ENCODE data around the gene UGT1A7.
A peak's percentile ranks its signal among the peaks of the same experiment; 100 is the strongest.
"Not testable (repeated sequence)": the region's sequence is repeated elsewhere in the genome, so short reads cannot be mapped to it uniquely, and the experiment has no call there.

Gene UGT1A7

DNA sequence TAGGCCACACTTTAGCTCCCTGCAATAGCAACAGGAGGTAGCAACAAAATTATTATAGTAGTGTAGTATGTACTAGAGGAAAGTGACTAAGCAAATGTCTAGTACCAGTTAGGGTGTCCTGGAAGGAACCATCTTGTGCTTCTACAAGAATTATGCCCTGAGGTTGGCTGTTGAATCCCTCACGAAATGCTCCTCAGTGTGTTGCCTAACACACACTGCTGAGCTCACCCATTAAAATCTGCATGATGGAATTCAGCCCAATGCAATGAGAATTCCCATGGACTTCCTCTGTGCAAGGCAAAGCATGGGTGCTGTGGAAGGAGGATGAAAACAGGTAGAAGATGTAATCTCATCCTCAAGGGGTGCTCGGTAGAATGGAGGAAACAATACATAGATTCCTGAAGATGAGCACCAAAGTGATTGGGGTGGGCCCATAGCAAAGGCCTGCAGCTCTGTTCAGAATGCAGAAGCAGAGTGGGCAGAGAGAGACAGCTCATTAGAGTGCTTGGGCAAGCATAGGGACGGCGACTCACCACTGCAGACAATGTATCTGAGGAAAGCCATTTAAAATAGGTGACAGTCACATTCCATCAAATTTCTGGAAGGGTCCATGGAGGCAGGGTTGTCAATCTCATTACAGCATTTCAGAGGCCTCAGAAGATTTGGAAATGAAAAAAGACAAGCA, 1.2 kb upstream of the UGT1A7 start:
- no peak for DNase-seq (ENCODE audit: low read depth)

DNA sequence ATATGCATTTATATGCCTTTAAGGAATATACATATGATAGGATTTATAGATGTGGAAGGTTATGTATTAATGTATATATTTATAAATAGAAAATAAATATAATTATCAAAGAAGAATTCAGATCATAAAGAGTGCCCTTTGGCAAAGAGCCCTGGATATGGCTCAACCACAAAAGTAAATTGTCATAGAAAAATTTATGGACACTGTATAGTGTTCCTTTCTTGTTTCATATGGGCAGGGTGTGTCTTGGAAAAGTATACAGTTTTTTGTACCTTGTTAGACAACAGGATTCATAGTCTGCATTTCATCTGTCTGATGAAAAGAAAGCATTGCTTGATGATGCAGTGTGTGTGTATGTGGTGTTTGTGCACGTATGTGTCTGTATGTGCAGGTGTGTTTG, 2.9 kb downstream of the UGT1A7 start:
- DNase-seq (ENCODE audit: low read depth), result no peak

DNA sequence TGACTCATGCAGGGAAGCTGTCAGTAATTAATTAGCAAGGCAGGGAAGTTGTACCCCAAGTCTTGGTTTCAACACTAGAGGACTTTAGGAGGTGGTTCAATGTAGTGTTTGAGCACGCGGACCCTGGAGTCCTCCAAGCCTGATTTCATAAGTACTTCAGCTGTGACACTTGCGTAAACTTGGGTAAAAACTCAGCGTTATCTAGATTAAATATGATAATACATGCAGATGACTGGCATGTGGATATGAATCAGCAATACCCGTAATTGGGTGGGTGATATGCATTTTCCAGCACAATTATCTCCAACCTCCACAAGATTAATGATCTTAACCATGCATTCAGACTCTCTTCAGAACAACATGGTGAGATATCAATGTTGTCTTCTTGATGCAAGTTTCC, 5.2 kb downstream of the UGT1A7 start:
- no peak for DNase-seq (ENCODE audit: low read depth)

DNA sequence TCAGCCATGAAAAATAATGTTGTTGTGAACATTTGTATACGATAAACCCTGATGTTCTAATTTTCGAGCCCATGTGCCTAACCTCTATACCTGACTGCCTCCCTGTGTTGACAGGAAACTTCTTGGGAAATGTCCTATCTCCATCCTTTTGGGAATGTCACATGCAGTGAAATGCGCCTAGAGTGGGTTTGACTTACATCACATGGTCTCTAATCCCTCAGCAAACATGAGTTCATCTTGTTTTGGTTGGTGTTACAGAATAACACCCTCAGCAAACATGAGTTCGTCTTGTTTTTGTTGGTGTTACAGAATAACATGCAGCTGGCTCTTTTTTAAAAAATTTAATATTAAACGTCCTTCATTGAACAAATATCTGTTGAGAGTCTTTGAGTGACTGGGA, 6.6 kb downstream of the UGT1A7 start:
- DNase-seq (ENCODE audit: low read depth), result no peak

DNA sequence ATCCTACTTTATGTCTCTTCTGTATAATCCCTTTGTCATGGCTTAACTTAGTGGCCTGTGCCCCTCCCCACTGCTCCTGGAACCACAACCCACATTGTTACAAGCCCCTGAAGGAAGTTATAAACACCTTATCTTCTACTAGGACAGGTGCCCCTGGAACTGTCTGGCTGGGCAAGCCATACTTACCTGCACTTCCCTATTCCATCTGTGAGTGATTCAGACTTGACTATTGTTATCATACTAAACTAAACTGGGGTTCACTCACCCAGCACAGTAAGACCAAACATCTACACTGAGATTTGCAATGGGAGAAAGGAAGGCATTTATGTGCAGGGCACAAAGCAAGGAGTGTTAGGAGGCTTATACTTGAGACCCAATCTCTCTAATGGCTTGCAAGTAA, 7.3 kb downstream of the UGT1A7 start:
- no peak for DNase-seq (ENCODE audit: low read depth)

DNA sequence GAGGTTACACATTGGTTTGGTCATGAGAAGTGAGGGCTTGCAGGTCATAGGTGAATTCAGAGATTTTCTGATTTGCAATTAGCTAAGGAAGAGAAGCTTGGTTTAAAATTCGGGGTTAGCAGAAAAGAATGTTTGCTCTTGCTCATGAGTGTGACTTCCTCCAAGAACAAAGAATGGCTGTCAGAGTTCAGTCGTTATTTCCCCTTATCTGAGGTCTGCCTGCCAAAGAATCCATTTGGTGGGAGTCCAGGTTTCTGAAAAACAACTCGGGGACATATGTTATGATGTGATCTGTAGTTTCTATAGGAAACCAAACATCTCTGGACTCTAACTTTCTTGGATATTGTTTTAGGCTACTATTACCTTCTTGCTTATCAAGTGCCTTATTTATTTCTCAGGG, 7.8 kb downstream of the UGT1A7 start:
- no peak for DNase-seq (ENCODE audit: low read depth)

DNA sequence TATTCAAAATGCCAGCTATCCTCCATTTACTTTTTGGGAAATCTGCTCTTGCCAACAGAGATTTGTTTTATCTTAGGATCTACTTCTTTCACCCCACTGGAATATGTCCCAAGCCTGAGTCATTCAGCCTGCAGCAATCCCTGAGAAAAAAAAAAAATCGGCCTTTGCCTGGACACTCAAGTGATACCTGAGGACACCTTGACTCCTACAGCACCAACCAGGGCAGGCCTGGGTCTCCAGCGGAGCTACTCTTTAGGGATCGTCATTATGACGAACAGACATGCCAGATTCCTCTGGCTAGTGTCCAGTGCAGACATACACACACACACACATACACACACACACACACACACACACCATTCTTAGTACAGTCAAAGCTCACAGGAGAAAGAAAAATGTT, 8.7 kb downstream of the UGT1A7 start:
- no peak for DNase-seq (ENCODE audit: low read depth)

DNA sequence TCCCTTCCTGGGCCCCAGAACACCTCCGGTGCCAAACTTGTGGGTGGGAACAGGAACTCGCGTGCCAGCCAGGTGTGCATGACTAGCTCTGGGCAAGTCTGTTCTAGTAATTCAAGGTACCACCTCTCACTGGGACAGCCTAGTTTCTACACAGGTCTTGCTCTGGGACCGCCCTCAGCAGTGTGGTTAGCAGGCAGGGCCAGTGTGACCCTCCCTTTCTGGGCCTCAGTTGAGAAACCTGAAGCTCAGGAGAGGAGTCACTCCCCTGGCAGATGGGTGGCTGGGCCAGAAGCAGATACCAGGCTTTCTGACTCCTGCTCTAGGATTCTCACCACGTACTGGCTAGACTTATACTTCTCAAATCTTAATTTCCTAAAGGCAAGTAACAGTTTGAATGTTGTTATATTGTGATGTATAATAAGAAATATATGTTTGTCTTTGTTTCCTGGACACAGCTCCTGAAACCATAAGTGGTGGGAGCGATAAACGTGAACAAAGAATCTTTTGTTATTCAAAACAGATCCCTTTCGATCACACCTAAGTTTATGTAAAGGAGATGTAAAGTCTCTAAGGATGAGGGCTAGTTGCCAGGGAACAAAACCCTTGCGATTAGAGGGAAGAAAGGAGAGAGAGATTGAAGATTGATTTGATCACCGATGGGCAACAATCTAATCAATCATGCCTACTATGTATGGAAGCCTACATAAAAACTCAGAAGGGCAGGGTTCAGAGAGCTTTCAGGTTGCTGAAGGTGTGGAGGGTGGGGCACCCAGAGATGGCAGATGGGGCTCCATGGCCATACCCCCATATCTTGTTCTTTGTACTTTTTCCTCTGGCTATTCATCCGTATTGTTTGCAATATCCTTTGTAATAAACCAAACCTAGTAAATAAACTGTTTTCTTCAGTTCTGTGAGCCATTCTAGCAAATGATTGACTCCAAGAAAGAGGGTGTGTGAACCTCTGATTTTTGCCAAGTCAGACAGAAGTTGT, 10.0 kb downstream of the UGT1A7 start:
- DNase-seq (ENCODE audit: low read depth), result no peak

DNA sequence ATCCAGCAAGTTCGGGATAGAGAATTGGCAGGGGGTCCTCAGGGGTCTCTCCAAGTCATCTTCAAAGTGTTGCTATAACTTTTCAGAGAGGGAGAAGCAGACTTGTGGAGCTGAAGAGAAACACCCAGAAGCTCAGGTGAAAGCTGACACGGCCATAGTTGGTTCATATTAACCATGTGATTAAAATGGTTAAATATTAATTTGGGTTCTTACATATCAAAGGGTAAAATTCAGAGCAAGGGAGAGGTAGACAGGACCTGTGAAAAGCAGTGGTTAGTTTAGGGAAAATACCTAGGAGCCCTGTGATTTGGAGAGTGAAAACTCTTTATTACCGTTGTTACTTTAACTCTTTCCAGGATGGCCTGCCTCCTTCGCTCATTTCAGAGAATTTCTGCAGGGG, 10.9 kb downstream of the UGT1A7 start, which contains the start of gene UGT1A6:
Gene UGT1A6, plus strand, starts transcription at position 243 of the 400 bp plus-strand sequence. Its CDS starts 115 bp downstream, at position 358.
- DNase-seq (ENCODE audit: low read depth), result no peak

DNA sequence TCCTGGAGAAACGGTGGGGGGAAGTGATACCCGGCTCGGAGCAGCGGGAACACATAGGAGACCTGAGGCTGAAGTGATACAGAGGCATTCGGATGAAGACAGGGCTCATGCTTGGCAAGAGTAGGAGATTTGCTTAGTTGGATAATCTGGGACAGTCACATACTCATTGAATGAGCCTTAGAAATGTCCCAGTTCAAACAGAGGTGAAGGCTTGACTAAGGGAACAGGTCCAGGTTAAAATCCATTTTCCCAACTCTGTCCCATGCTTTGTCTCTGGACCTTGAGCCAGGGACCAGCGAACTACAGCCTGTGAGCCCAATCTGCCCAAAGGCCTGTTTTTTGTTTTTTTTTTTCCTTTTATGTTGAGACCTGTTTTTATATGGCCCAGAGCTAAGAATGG, 12.3 kb downstream of the UGT1A7 start:
- DNase-seq (ENCODE audit: low read depth), result no peak

DNA sequence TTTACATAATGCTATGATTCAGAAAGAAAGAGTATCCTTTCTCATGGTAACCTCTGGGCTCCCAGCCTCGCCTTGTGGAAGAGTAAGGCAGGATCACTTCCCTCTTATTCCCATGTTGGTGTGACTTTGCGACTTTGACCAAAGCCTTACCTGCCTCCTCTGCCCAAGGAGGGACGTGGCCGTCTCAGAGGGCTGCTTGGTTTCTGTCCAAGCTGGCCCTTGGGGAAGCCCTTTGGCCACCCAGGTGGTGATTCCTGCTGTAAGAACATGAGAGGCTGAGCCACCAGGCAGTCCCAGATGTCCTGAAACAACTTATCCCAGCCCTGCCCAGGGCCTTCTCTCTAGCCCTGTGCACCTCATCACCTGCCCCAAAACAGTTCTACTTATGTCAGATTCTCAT, 17.0 kb downstream of the UGT1A7 start:
- no peak for DNase-seq (ENCODE audit: low read depth)

DNA sequence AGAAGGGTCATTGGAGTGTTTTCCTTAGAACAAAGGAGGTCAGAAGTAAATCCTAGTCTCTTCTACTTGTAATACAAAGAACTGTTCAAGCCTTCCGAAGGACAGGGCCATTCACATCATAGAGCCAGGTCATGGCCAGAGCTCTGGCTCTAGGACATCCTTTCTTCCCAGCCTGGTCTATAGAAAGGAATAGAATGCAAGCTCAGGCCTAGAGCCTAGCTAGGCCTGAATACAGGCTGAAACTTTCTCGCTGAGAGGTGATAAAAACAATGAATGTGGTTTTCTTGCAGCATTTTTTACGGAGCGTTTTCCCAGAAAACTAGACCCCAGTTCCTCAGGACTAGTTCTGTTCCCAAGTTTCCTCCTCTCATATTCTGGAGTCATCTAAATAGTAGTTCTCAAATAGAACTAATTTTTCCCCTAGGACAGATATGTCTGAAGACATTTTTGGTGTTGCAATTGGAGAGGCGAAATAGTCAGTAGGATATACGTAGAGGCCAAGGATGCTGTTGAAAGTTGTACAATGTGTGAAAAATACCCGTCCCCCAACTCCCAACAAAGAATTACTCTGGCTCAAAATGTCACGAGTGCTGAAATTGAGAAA, 17.8 kb downstream of the UGT1A7 start:
- no peak for DNase-seq (ENCODE audit: low read depth)

DNA sequence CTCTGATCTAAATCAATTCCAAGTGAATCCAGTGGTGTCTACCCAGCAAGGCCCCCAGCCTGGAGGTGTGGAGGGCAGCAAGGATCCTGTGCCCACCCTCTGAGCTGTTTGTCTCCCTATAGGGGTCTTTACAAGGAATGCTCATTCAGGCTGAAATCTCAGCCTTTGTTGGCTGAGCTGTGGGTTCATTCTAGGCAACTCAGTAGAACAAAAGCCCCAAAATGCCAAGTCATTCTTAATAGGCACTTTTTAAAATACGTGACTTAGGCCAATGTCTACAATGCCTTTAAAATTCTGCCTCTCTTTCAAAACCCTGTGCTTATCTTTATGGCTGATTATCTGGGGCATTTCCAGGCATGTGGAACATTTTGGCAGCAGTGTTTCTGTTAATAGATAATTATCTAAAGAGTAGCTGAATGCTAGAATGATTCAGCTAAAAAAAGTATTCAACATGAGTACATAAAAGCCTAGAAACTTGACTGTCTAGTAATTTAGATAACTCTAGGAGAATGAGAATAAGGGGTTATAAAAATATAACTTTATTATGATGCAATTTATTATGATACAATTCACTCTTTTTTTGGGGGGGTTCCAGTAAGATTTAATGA, 18.4 kb downstream of the UGT1A7 start:
- DNase-seq (ENCODE audit: low read depth), result no peak

DNA sequence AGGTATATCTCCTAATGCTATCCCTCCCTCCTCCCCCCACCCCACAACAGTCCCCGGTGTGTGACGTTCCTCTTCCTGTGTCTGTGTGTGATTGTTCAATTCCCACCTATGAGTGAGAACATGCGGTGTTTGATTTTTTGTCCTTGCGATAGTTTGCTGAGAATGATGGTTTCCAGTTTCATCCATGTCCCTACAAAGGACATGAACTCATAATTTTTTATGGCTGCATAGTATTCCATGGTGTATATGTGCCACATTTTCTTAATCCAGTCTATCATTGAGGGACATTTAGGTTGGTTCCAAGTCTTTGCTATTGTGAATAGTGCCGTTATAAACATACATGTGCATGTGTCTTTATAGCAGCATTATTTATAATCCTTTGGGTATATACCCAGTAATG, 19.1 kb downstream of the UGT1A7 start:
- DNase-seq (ENCODE audit: low read depth), result not testable (repeated sequence)

DNA sequence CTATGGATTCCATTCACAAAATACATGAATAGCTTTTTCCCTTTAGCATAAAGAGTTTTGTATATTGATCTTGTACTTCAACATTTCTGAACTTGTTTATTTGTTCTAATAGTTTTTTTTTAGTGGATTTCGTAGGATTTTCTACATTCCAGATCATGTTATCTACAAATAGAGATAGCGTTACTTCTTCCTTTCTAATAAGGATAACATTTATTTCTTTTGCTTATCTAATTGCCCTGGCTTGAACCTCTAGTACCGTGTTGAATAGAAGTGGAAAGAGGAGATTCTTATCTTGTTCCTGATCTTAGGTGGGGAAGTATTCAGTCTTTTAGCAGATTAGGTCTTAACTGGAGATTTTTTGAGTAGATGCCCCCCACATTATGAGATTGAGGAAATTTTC, 20.5 kb downstream of the UGT1A7 start:
- no peak for DNase-seq (ENCODE audit: low read depth)

DNA sequence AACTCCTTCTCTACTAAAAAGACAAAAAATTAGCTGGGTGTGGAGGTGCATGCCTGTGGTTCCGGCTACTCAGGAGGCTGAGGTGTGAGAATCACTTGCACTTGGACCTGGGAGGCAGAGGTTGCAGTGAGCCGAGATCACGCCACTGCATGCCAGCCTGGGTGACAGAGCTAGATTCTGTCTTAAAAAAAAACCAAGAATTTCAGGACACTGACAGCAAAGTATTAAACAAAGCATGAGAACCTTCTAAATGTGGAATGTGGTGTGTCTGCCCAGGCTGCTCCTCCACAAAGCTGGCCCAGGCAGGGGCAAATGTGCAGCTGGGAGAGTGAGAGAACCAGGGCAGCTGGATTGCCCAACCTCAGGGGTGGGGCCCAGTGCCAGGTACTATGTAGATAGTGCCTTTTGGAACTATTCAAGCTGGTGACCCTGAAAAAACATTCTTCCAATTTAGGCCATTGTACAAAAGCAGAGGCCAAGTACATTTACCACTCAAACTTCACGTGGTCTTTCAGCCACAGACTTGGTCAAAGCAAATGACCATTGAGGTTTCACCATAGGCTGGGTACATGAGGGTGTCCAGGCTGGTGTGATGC, 24.3 kb downstream of the UGT1A7 start:
- no peak for DNase-seq (ENCODE audit: low read depth)

DNA sequence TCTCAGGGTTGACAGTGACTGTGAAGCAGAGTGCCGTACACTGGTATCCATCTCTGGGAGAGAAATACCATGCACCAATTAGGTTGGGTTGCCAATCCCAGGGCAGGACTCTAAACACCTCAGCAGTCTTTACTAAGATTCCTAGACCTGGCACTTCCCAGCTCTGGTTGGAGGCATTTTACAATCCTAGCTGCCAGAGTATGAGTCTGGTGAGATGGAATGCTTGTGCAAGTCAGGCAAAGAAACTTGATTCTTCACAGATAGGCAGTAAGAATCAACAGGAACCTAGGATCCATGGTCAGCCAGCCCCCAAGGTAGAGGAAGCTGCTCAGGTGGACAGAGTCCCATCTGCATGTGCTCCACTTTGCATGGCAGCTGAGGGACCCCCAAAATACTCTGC, 25.0 kb downstream of the UGT1A7 start:
- DNase-seq (ENCODE audit: low read depth), result no peak

DNA sequence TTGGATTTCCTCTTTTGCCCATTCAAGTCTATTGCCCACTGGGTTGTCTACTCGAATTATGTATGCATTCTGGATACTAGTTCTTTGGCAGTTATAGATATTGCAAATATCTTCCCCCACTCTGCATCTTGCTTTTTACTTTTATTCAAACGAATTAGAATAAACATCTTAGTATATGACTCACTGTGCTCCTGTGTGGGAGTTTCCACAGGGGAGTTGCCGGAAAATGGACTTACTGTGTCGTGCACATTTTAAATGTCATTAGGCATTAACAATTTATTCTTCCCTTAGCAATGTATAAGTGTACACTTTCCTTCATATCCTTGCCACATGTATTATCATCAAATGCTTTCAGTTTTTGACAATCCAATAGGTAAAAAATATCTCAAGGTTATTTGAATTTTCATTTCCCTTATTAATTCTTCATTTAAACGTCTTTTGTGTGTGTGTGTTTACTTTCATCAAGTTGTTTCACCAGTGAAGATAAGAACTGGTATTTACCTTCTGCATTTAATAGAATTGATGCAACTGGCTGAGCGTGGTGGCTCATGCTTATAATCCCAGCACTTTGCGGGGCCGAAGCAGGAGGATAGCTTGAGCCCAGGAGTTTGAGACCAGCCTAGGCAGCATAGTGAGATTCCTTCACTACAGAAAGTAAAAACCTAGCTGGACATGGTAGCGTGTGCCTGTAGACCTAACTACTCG, 26.4 kb downstream of the UGT1A7 start:
- DNase-seq (ENCODE audit: low read depth), result no peak

DNA sequence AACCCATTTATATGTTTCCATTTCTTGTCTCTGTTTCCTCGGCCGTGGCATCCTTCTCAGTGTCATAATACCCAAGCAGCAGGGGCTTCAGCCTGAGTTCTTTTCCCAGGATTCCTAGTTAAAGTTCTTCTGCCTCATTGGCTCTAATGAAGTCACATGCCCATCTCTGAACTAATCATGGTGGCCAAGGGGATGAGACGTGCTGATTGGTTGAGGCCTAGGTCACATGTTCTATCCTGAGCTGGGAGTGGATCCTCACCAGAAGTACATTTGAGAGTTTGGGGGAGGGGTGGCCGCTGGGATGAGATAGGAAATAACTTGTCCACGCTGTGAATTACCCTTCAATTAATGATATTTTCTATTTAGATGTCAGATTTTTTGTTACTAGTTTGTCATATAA, 27.2 kb downstream of the UGT1A7 start:
- DNase-seq (ENCODE audit: low read depth), result no peak

DNA sequence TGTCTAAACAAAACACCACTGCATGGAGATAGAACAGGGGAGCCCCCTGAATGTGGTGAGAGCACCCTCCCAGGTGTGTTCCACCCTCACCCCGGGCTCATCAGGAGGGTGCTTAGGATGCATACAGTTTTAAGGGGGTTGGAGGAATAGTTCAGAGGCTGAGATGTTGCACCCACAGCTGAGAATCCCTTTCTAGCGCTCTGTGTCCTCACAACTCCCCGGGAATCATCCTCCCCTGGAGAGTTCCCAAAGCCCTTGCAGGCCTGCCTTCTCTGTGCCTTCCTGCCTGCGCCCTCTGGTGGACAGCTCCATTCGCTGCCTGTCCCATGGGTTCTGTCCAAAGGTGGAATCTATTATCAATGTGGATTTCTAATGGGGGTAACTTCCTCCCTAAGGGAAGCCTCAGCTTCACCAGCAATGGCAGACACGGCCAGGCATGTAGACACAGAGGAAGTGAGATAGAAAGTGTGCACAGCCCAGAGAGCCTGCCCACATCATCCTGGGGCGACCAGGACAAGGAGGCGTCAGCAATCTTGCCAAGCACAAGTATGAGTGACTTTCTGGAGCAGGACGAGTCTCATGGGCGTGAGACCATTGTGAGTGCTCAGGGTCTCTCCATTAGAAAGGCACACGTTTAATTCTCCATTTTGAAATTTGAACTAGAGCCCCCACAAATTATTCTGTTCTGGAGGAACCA, 29.8 kb downstream of the UGT1A7 start:
- peak; percentile 7 for DNase-seq (ENCODE audit: low read depth)

Measured in T-helper 22 cell (primary cell).